Measurements from ENCODE around the gene CLMP. TPM values are rescaled to one million over a fixed set of nuclear protein-coding genes. Genes with fewer than 3 reads are reported as not detected.

Gene CLMP
- 10 to 100 TPM; 28.1 to 85.7 (median 40.0) TPM for polyA plus RNA-seq (ENCODE audit: insufficient read length in 4 of 4)

- no peak for DNase-seq (ENCODE audit: low read depth in 4 of 4, low spot score in 3 of 4)
Observed at GRCh38 chr11:123195188-123196059, at the start of gene CLMP. Gene CLMP, minus strand, starts transcription at chr11:123195248. Its CDS starts 308 bp downstream, at chr11:123194940.

- no peak for DNase-seq (ENCODE audit: low read depth in 4 of 4, low spot score in 3 of 4)
Observed at GRCh38 chr11:123241874-123242543, 47.0 kb upstream of the CLMP start.

GRCh38 chr11:123241294-123241693, 46.2 kb upstream of the CLMP start:
- DNase-seq (ENCODE audit: low read depth in 4 of 4, low spot score in 3 of 4), result no peak

GRCh38 chr11:123239191-123240150, 44.4 kb upstream of the CLMP start:
- DNase-seq (ENCODE audit: low read depth in 4 of 4, low spot score in 3 of 4), result no peak

GRCh38 chr11:123238297-123238696, 43.2 kb upstream of the CLMP start:
- DNase-seq (ENCODE audit: low read depth in 4 of 4, low spot score in 3 of 4), result no peak

GRCh38 chr11:123236879-123237278, 41.8 kb upstream of the CLMP start:
- no peak for DNase-seq (ENCODE audit: low read depth in 4 of 4, low spot score in 3 of 4)

- DNase-seq (ENCODE audit: low read depth in 4 of 4, low spot score in 3 of 4), result no peak
Observed at GRCh38 chr11:123235656-123236261, 40.7 kb upstream of the CLMP start.

- no peak for DNase-seq (ENCODE audit: low read depth in 4 of 4, low spot score in 3 of 4)
Observed at GRCh38 chr11:123235117-123235655, 40.1 kb upstream of the CLMP start.

GRCh38 chr11:123233975-123234334, 38.9 kb upstream of the CLMP start:
- DNase-seq (ENCODE audit: low read depth in 4 of 4, low spot score in 3 of 4), result no peak

- no peak for DNase-seq (ENCODE audit: low read depth in 4 of 4, low spot score in 3 of 4)
Observed at GRCh38 chr11:123233280-123233974, 38.4 kb upstream of the CLMP start.

GRCh38 chr11:123231777-123232176, 36.7 kb upstream of the CLMP start:
- DNase-seq (ENCODE audit: low read depth in 4 of 4, low spot score in 3 of 4), result no peak

GRCh38 chr11:123231256-123231655, 36.2 kb upstream of the CLMP start:
- no peak for DNase-seq (ENCODE audit: low read depth in 4 of 4, low spot score in 3 of 4)

- DNase-seq (ENCODE audit: low read depth in 4 of 4, low spot score in 3 of 4), result no peak
Observed at GRCh38 chr11:123230346-123230745, 35.3 kb upstream of the CLMP start.

- no peak for DNase-seq (ENCODE audit: low read depth in 4 of 4, low spot score in 3 of 4)
Observed at GRCh38 chr11:123228496-123229163, 33.6 kb upstream of the CLMP start.

- DNase-seq (ENCODE audit: low read depth in 4 of 4, low spot score in 3 of 4), result no peak
Observed at GRCh38 chr11:123227763-123228495, 32.9 kb upstream of the CLMP start.

- no peak for DNase-seq (ENCODE audit: low read depth in 4 of 4, low spot score in 3 of 4)
Observed at GRCh38 chr11:123221584-123221983, 26.5 kb upstream of the CLMP start.

GRCh38 chr11:123221096-123221561, 26.1 kb upstream of the CLMP start:
- no peak for DNase-seq (ENCODE audit: low read depth in 4 of 4, low spot score in 3 of 4)

GRCh38 chr11:123219066-123219690, 24.1 kb upstream of the CLMP start:
- DNase-seq (ENCODE audit: low read depth in 4 of 4, low spot score in 3 of 4), result no peak
